Muscle layer of duodenum (tissue), 2 donors: ENCODE measurements around the gene CFAP73.

Source experiments
- H3K27ac ChIP-seq: one replicate; pipeline ENCODE4 v1.7.0; 2013; ENCODE audit warnings: mild to moderate bottlenecking, low read length
- H3K27me3 ChIP-seq: one replicate; pipeline ENCODE4 v1.7.0; 2013; ENCODE audit warnings: low read depth, mild to moderate bottlenecking, control low read depth, low read length
- H3K36me3 ChIP-seq, 2 donors: one replicate each; pipeline ENCODE4 v1.7.0; 2013; ENCODE audit warnings: low read length in 2 of 2, control low read depth in 1 of 2, mild to moderate bottlenecking in 1 of 2; ENCODE audit not compliant: insufficient read depth in 2 of 2, control insufficient read depth in 1 of 2
- H3K4me1 ChIP-seq, 2 donors: one replicate each; pipeline ENCODE4 v1.7.0; 2013; ENCODE audit warnings: low read length in 2 of 2, mild to moderate bottlenecking in 2 of 2, control low read depth in 1 of 2, moderate library complexity in 1 of 2; ENCODE audit not compliant: insufficient read depth in 2 of 2, control insufficient read depth in 1 of 2
- H3K4me3 ChIP-seq, 2 donors: one replicate each; pipeline ENCODE4 v1.7.0; 2013; ENCODE audit warnings: low read length in 2 of 2, low read depth in 1 of 2, mild to moderate bottlenecking in 1 of 2
- H3K9me3 ChIP-seq, 2 donors: one replicate each; pipeline ENCODE4 v1.7.0; 2013; ENCODE audit warnings: low read length in 2 of 2, control low read depth in 1 of 2, mild to moderate bottlenecking in 1 of 2; ENCODE audit not compliant: control insufficient read depth in 1 of 2
- donor health status: healthy.

Gene CFAP73

GRCh38 chr12:113120670-113121370, 28.7 kb upstream of the CFAP73 start:
- peaks cover 6% of the 10 kb centered on the region for H3K27me3 ChIP-seq
- H3K36me3 ChIP-seq = no peaks in the 10 kb centered on the region
- H3K27ac ChIP-seq = no peak overlapping the region

GRCh38 chr12:113127791-113128199, 21.7 kb upstream of the CFAP73 start:
- H3K27ac ChIP-seq = no peak overlapping the region

More at GRCh38 chr12:113120670-113121370, 28.7 kb upstream of the CFAP73 start:
- Histone ChIP-seq H3K4me1 (no peaks in the 10 kb centered on the region), H3K4me3 (no peak overlapping the region), H3K9me3 (peaks cover 0 to 5% of the 10 kb centered on the region in 2 donors)

GRCh38 chr12:113128802-113129663, 20.5 kb upstream of the CFAP73 start:
- Histone ChIP-seq H3K9me3 (no peaks in the 10 kb centered on the region), H3K27ac (no peak overlapping the region), H3K27me3 (no peaks in the 10 kb centered on the region), H3K4me1 (no peaks in the 10 kb centered on the region), H3K4me3 (no peak overlapping the region), H3K36me3 (no peaks in the 10 kb centered on the region)

More at GRCh38 chr12:113127791-113128199, 21.7 kb upstream of the CFAP73 start:
- H3K27me3 ChIP-seq = no peaks in the 10 kb centered on the region
- no peaks in the 10 kb centered on the region for H3K4me1 ChIP-seq
- H3K4me3 ChIP-seq = no peak overlapping the region
- H3K9me3 ChIP-seq = peaks cover 0 to 5% of the 10 kb centered on the region in 2 donors
- H3K36me3 ChIP-seq = no peaks in the 10 kb centered on the region

- H3K36me3 ChIP-seq = no peaks in the 10 kb centered on the region
- no peaks in the 10 kb centered on the region for H3K27me3 ChIP-seq
- no peak overlapping the region for H3K27ac ChIP-seq
- no peaks in the 10 kb centered on the region for H3K4me1 ChIP-seq
- no peak overlapping the region for H3K4me3 ChIP-seq
- H3K9me3 ChIP-seq = no peaks in the 10 kb centered on the region
Observed at GRCh38 chr12:113129664-113130456, 19.7 kb upstream of the CFAP73 start.

- H3K27ac ChIP-seq = no peak overlapping the region
Observed at GRCh38 chr12:113130457-113131135, 18.9 kb upstream of the CFAP73 start.

GRCh38 chr12:113131556-113131955, 18.0 kb upstream of the CFAP73 start:
- no peaks in the 10 kb centered on the region for H3K36me3 ChIP-seq
- no peaks in the 10 kb centered on the region for H3K27me3 ChIP-seq
- H3K27ac ChIP-seq = no peak overlapping the region
- peaks cover 0 to 3% of the 10 kb centered on the region in 2 donors for H3K4me1 ChIP-seq
- H3K9me3 ChIP-seq = no peaks in the 10 kb centered on the region
- H3K4me3 ChIP-seq = no peak overlapping the region

More at GRCh38 chr12:113130457-113131135, 18.9 kb upstream of the CFAP73 start:
- Histone ChIP-seq H3K36me3 (no peaks in the 10 kb centered on the region), H3K4me1 (peaks cover 0 to 3% of the 10 kb centered on the region in 2 donors), H3K4me3 (no peak overlapping the region), H3K27me3 (no peaks in the 10 kb centered on the region), H3K9me3 (no peaks in the 10 kb centered on the region)

- no peaks in the 10 kb centered on the region for H3K9me3 ChIP-seq
- no peaks in the 10 kb centered on the region for H3K36me3 ChIP-seq
- H3K4me3 ChIP-seq = no peak overlapping the region
- H3K27ac ChIP-seq = no peak overlapping the region
- H3K27me3 ChIP-seq = no peaks in the 10 kb centered on the region
- peaks cover 0 to 3% of the 10 kb centered on the region in 2 donors for H3K4me1 ChIP-seq
Observed at GRCh38 chr12:113133036-113133435, 16.5 kb upstream of the CFAP73 start.

- Histone ChIP-seq H3K9me3 (no peaks in the 10 kb centered on the region), H3K27ac (no peak overlapping the region), H3K4me1 (peaks cover 0 to 3% of the 10 kb centered on the region in 2 donors), H3K4me3 (no peak overlapping the region), H3K36me3 (no peaks in the 10 kb centered on the region), H3K27me3 (no peaks in the 10 kb centered on the region)
Observed at GRCh38 chr12:113133666-113134065, 15.9 kb upstream of the CFAP73 start.

GRCh38 chr12:113134071-113134470, 15.5 kb upstream of the CFAP73 start:
- Histone ChIP-seq H3K36me3 (no peaks in the 10 kb centered on the region), H3K4me3 (no peak overlapping the region), H3K27me3 (no peaks in the 10 kb centered on the region), H3K9me3 (no peaks in the 10 kb centered on the region), H3K4me1 (peaks cover 0 to 3% of the 10 kb centered on the region in 2 donors), H3K27ac (no peak overlapping the region)

GRCh38 chr12:113134521-113134951, 15.0 kb upstream of the CFAP73 start:
- Histone ChIP-seq H3K27me3 (no peaks in the 10 kb centered on the region), H3K9me3 (no peaks in the 10 kb centered on the region), H3K27ac (no peak overlapping the region), H3K4me1 (peaks cover 0 to 3% of the 10 kb centered on the region in 2 donors), H3K4me3 (no peak overlapping the region), H3K36me3 (no peaks in the 10 kb centered on the region)
